Neutrophil (primary cell): ENCODE data around the gene SENP8.

Source experiments
- H3K27ac ChIP-seq: fragments of 200-600 bp; sonication (generic); 2 replicates; pipeline ENCODE4 v1.5.1; 2016; ENCODE audit warnings: mild to moderate bottlenecking, moderate library complexity
- H3K27me3 ChIP-seq: fragments of 200-600 bp; sonication (generic); 2 replicates; pipeline ENCODE4 v1.6.0; 2016; ENCODE audit warnings: mild to moderate bottlenecking
- H3K36me3 ChIP-seq: fragments of 200-600 bp; sonication (generic); 2 replicates; pipeline ENCODE4 v1.5.1; 2017
- H3K4me1 ChIP-seq, 2 experiments: fragments of 200-600 bp in 1 of 2; sonication (generic) in 1 of 2; 1 replicate in 1 of 2; 2 replicates in 1 of 2; pipeline versions ENCODE4 v1.5.1 to v1.6.1; 2013 to 2016; ENCODE audit warnings: low read depth in 1 of 2, low read length in 1 of 2, mild to moderate bottlenecking in 1 of 2, moderate library complexity in 1 of 2; ENCODE audit not compliant: control insufficient read depth in 1 of 2, insufficient read depth in 1 of 2
- H3K4me3 ChIP-seq, 2 experiments: fragments of 200-600 bp in 1 of 2; sonication (generic) in 1 of 2; 1 replicate in 1 of 2; 2 replicates in 1 of 2; pipeline ENCODE4 v1.5.1; 2013 to 2016; ENCODE audit warnings: low read depth in 1 of 2, low read length in 1 of 2, mild to moderate bottlenecking in 1 of 2, moderate library complexity in 1 of 2
- H3K9me3 ChIP-seq: fragments of 200-600 bp; sonication (generic); 2 replicates; pipeline ENCODE4 v1.5.1; 2016
- CTCF ChIP-seq: fragments of 200-600 bp; sonication (generic); IDR thresholded peaks from 2 replicates; pipeline ENCODE4 v1.5.1; 2016; ENCODE audit warnings: antibody characterized with exemption

The SENP8 gene

DNA sequence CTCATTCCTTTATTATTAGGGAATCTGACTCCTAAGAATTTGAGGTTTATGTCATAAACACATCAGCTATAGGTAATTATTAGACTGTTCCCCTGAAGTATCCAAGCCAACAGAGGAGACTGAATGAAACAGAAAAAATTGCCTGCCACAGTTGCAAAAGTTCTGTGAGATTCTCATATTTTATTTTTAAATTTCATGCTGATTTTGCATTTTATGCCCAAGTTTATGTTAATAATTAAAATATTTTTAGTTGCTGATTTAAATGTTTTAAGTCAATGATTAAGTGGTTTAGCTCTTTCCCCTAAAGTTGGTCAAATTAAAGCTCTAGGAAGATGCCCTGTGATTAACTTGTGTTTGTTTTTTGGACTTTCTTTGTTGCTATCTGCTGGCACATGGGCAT, 10.2 kb downstream of the SENP8 start:
- Histone ChIP-seq H3K27me3 (no peaks in the 10 kb centered on the region), H3K27ac (no peak overlapping the region), H3K4me1 (no peaks in the 10 kb centered on the region), H3K36me3 (no peaks in the 10 kb centered on the region), H3K9me3 (no peaks in the 10 kb centered on the region), H3K4me3 (no peak overlapping the region)
- TF ChIP-seq CTCF = no peak

DNA sequence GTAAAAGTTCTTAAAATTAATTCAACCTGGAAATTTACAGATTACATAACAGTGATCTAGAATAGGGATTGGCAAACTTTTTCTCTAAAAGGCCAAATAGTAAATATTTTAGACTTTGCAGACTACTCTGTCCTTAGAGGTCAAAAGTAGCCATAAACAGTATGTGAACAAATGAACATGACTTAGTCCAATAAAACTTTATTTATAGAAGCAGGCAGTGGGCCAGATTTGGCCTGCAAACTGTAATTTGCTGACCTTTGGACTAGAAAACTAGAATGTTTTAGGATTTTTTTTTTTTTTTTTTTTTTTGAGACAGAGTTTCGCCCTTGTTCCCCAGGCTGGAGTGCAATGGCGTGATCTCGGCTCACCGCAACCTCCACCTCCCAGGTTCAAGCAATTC, 12.1 kb downstream of the SENP8 start:
- no peaks in the 10 kb centered on the region for H3K4me1 ChIP-seq

DNA sequence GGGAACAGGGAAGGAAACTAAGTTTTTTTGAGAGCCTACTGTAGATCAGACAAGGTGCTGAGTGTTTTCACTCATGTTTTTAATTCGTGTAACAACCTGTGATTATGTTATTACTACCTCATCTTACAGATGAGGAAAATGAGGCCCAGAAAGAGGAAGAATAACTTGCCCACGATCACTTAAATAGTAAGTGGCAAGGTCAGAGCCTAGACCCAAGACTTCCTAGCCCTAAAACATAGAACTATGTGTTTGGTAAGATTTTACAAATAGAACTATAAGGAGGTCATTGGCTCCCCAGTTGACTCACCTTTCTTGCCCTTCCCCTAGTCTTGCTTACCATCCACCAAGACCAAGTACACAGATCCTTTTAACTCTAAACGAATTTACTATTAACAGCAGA, 13.7 kb downstream of the SENP8 start:
- no peak overlapping the region for H3K27ac ChIP-seq
- no peak overlapping the region for H3K4me3 ChIP-seq
- TF ChIP-seq CTCF = no peak
- H3K4me1 ChIP-seq = no peaks in the 10 kb centered on the region
- no peaks in the 10 kb centered on the region for H3K27me3 ChIP-seq
- H3K36me3 ChIP-seq = no peaks in the 10 kb centered on the region
- no peaks in the 10 kb centered on the region for H3K9me3 ChIP-seq

More for the DNA sequence above, 12.1 kb downstream of the SENP8 start:
- Histone ChIP-seq H3K27me3 (no peaks in the 10 kb centered on the region), H3K36me3 (no peaks in the 10 kb centered on the region), H3K27ac (no peak overlapping the region), H3K4me3 (no peak overlapping the region), H3K9me3 (no peaks in the 10 kb centered on the region)
- no peak for TF ChIP-seq CTCF

DNA sequence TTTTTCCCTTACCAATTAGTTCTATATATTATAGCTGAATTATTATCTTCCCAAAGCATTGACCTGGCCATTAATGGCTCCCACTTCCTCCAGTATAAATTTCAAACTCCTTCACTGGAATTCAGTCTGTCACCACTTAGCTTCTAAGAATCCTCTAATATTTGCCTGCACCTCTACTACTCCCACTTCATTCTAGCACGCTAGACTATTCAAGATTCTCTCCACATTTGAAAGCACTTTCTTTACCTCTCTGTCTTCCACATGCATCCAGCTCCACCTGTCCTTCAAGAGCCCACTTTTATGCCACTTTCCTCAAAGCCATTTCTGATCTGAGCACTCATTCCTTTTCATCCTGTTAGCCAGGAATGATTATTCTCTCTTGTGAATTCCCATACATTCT, 15.0 kb downstream of the SENP8 start:
- Histone ChIP-seq H3K36me3 (no peaks in the 10 kb centered on the region), H3K4me3 (no peak overlapping the region), H3K27me3 (no peaks in the 10 kb centered on the region), H3K27ac (no peak overlapping the region), H3K4me1 (no peaks in the 10 kb centered on the region), H3K9me3 (no peaks in the 10 kb centered on the region)
- no peak for TF ChIP-seq CTCF

- H3K27me3 ChIP-seq = no peaks in the 10 kb centered on the region
- no peak overlapping the region for H3K27ac ChIP-seq
- no peaks in the 10 kb centered on the region for H3K9me3 ChIP-seq
- no peak for TF ChIP-seq CTCF
- H3K4me1 ChIP-seq = no peaks in the 10 kb centered on the region
- H3K36me3 ChIP-seq = no peaks in the 10 kb centered on the region
- H3K4me3 ChIP-seq = no peak overlapping the region
Observed at GRCh38 chr15:72135719-72136118, 17.5 kb downstream of the SENP8 start.
